ENCODE data around the gene NINL. TPM values are rescaled to one million over a fixed set of nuclear protein-coding genes. Genes with fewer than 3 reads are reported as not detected.

Gene NINL
- total and polyA plus RNA-seq, 4 donors = 1.9 to 3.6 (median 2.8) TPM

GRCh38 chr20:25424536-25424935 is 160.8 kb downstream of the NINL start:
- Histone ChIP-seq H3K9me3 (ENCODE audit: control insufficient read depth in 4 of 4, low read length in 3 of 4) (no peaks in the 10 kb centered on the region), H3K4me1 (ENCODE audit: control insufficient read depth in 4 of 4, insufficient read depth in 4 of 4, low read length in 3 of 4) (no peaks in the 10 kb centered on the region), H3K4me3 (ENCODE audit: low read depth in 1 of 3, low read length in 3 of 3) (no peak overlapping the region), H3K9ac (ENCODE audit: low read depth in 1 of 2, low read length in 2 of 2) (no peak overlapping the region), H3K27me3 (ENCODE audit: control insufficient read depth in 4 of 4, insufficient read depth in 4 of 4, low read length in 3 of 4) (no peaks in the 10 kb centered on the region), H3K27ac (ENCODE audit: low read depth in 1 of 2, low read length in 2 of 2) (no peak overlapping the region), H3K36me3 (ENCODE audit: control insufficient read depth in 4 of 4, insufficient read depth in 3 of 4, low read depth in 1 of 4, low read length in 3 of 4) (no peaks in the 10 kb centered on the region)
- DNase-seq (ENCODE audit: low spot score) = no peak
- no peak for TF ChIP-seq NR2F2 (IDR thresholded peaks at IDR 0.05)
- TF ChIP-seq RAD21 (IDR thresholded peaks at IDR 0.05) = no peak
- TF ChIP-seq FOXA2 (IDR thresholded peaks at IDR 0.05) = no peak
- no peak for TF ChIP-seq EGR1 (IDR thresholded peaks at IDR 0.05; ENCODE audit: low read depth in 2 of 2)
- no peak for TF ChIP-seq TAF1 (conservative IDR thresholded peaks at IDR 0.05)
- TF ChIP-seq, protein P1, sequence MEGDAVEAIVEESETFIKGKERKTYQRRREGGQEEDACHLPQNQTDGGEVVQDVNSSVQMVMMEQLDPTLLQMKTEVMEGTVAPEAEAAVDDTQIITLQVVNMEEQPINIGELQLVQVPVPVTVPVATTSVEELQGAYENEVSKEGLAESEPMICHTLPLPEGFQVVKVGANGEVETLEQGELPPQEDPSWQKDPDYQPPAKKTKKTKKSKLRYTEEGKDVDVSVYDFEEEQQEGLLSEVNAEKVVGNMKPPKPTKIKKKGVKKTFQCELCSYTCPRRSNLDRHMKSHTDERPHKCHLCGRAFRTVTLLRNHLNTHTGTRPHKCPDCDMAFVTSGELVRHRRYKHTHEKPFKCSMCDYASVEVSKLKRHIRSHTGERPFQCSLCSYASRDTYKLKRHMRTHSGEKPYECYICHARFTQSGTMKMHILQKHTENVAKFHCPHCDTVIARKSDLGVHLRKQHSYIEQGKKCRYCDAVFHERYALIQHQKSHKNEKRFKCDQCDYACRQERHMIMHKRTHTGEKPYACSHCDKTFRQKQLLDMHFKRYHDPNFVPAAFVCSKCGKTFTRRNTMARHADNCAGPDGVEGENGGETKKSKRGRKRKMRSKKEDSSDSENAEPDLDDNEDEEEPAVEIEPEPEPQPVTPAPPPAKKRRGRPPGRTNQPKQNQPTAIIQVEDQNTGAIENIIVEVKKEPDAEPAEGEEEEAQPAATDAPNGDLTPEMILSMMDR (IDR thresholded peaks at IDR 0.05; ENCODE audit: low read depth, low read length, missing input control) = no peak
- TF ChIP-seq, protein P2, sequence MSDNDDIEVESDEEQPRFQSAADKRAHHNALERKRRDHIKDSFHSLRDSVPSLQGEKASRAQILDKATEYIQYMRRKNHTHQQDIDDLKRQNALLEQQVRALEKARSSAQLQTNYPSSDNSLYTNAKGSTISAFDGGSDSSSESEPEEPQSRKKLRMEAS (IDR thresholded peaks at IDR 0.05) = no peak
- no peak for TF ChIP-seq SP1 (IDR thresholded peaks at IDR 0.05)
- TF ChIP-seq JUND (IDR thresholded peaks at IDR 0.05) = no peak
- no peak for TF ChIP-seq ATF3 (IDR thresholded peaks at IDR 0.05)
- 96% methylated on average over 3 of the region's 3 CpGs for WGBS

DNA sequence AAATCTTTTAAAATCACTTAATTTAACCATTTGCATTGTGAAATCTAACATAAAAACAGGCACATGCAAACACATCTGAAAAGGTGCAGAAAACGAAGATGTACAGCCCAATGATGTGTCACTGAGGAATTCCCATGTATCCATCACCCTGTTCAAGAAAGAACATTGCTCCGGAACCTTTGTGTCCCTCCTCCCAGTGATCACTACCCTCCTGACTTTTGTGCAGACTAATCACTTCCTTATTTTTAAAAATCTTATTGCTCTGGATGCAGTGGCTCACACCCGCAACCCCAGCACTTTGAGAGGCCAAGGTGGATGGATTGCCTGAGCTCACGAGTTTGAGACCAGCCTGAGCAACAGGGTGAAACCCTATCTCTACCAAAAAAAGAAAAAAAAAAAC is 163.3 kb downstream of the NINL start:
- H3K4me3 ChIP-seq (ENCODE audit: low read depth in 1 of 3, low read length in 3 of 3) = no peak overlapping the region
- H3K9ac ChIP-seq (ENCODE audit: low read depth in 1 of 2, low read length in 2 of 2) = no peak overlapping the region
- H3K9me3 ChIP-seq (ENCODE audit: control insufficient read depth in 4 of 4, low read length in 3 of 4) = no peaks in the 10 kb centered on the region
- no peaks in the 10 kb centered on the region for H3K27me3 ChIP-seq (ENCODE audit: control insufficient read depth in 4 of 4, insufficient read depth in 4 of 4, low read length in 3 of 4)
- H3K27ac ChIP-seq (ENCODE audit: low read depth in 1 of 2, low read length in 2 of 2) = no peak overlapping the region
- no peak for DNase-seq (ENCODE audit: low spot score)
- TF ChIP-seq SP1 (IDR thresholded peaks at IDR 0.05) = no peak
- WGBS = 89% methylated on average over 4 of the region's 4 CpGs
- no peaks in the 10 kb centered on the region for H3K36me3 ChIP-seq (ENCODE audit: control insufficient read depth in 4 of 4, insufficient read depth in 3 of 4, low read depth in 1 of 4, low read length in 3 of 4)
- H3K4me1 ChIP-seq (ENCODE audit: control insufficient read depth in 4 of 4, insufficient read depth in 4 of 4, low read length in 3 of 4) = no peaks in the 10 kb centered on the region

- Histone ChIP-seq H3K9ac (ENCODE audit: low read depth in 1 of 2, low read length in 2 of 2) (no peak overlapping the region), H3K27ac (ENCODE audit: low read depth in 1 of 2, low read length in 2 of 2) (no peak overlapping the region), H3K27me3 (ENCODE audit: control insufficient read depth in 4 of 4, insufficient read depth in 4 of 4, low read length in 3 of 4) (no peaks in the 10 kb centered on the region), H3K9me3 (ENCODE audit: control insufficient read depth in 4 of 4, low read length in 3 of 4) (no peaks in the 10 kb centered on the region), H3K4me1 (ENCODE audit: control insufficient read depth in 4 of 4, insufficient read depth in 4 of 4, low read length in 3 of 4) (no peaks in the 10 kb centered on the region), H3K4me3 (ENCODE audit: low read depth in 1 of 3, low read length in 3 of 3) (no peak overlapping the region), H3K36me3 (ENCODE audit: control insufficient read depth in 4 of 4, insufficient read depth in 3 of 4, low read depth in 1 of 4, low read length in 3 of 4) (no peaks in the 10 kb centered on the region)
- TF ChIP-seq, protein P3, sequence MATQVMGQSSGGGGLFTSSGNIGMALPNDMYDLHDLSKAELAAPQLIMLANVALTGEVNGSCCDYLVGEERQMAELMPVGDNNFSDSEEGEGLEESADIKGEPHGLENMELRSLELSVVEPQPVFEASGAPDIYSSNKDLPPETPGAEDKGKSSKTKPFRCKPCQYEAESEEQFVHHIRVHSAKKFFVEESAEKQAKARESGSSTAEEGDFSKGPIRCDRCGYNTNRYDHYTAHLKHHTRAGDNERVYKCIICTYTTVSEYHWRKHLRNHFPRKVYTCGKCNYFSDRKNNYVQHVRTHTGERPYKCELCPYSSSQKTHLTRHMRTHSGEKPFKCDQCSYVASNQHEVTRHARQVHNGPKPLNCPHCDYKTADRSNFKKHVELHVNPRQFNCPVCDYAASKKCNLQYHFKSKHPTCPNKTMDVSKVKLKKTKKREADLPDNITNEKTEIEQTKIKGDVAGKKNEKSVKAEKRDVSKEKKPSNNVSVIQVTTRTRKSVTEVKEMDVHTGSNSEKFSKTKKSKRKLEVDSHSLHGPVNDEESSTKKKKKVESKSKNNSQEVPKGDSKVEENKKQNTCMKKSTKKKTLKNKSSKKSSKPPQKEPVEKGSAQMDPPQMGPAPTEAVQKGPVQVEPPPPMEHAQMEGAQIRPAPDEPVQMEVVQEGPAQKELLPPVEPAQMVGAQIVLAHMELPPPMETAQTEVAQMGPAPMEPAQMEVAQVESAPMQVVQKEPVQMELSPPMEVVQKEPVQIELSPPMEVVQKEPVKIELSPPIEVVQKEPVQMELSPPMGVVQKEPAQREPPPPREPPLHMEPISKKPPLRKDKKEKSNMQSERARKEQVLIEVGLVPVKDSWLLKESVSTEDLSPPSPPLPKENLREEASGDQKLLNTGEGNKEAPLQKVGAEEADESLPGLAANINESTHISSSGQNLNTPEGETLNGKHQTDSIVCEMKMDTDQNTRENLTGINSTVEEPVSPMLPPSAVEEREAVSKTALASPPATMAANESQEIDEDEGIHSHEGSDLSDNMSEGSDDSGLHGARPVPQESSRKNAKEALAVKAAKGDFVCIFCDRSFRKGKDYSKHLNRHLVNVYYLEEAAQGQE (IDR thresholded peaks at IDR 0.05) = no peak
- TF ChIP-seq, protein P1 (IDR thresholded peaks at IDR 0.05; ENCODE audit: low read depth, low read length, missing input control) = no peak
- TF ChIP-seq FOXA1 (IDR thresholded peaks at IDR 0.05) (no peak), TAF1 (conservative IDR thresholded peaks at IDR 0.05) (no peak), EGR1 (IDR thresholded peaks at IDR 0.05; ENCODE audit: low read depth in 2 of 2) (no peak), ATF3 (IDR thresholded peaks at IDR 0.05) (no peak), FOXA2 (IDR thresholded peaks at IDR 0.05) (no peak), SP1 (IDR thresholded peaks at IDR 0.05) (no peak), RAD21 (IDR thresholded peaks at IDR 0.05) (no peak), RXRA (IDR thresholded peaks at IDR 0.05) (no peak), HNF4A (conservative IDR thresholded peaks at IDR 0.05) (no peak)
- TF ChIP-seq, protein P2 (IDR thresholded peaks at IDR 0.05) = no peak
- TF ChIP-seq, protein P4, sequence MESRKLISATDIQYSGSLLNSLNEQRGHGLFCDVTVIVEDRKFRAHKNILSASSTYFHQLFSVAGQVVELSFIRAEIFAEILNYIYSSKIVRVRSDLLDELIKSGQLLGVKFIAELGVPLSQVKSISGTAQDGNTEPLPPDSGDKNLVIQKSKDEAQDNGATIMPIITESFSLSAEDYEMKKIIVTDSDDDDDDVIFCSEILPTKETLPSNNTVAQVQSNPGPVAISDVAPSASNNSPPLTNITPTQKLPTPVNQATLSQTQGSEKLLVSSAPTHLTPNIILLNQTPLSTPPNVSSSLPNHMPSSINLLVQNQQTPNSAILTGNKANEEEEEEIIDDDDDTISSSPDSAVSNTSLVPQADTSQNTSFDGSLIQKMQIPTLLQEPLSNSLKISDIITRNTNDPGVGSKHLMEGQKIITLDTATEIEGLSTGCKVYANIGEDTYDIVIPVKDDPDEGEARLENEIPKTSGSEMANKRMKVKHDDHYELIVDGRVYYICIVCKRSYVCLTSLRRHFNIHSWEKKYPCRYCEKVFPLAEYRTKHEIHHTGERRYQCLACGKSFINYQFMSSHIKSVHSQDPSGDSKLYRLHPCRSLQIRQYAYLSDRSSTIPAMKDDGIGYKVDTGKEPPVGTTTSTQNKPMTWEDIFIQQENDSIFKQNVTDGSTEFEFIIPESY (IDR thresholded peaks at IDR 0.05) = no peak
- DNase-seq (ENCODE audit: low spot score) = no peak
Measured at GRCh38 chr20:25421102-25421501, 164.2 kb downstream of the NINL start.

All from liver (tissue), 9 donors.